Endothelial cell of umbilical vein (primary cell): ENCODE measurements around the gene LPP.

Source experiments
- CTCF ChIP-seq, 2 donors: IDR thresholded peaks; 1 replicate in 1 of 2; 2 replicates in 1 of 2; pipeline ENCODE4 v1.5.1; 2011; ENCODE audit warnings: low read length in 2 of 2, mild to moderate bottlenecking in 2 of 2, moderate library complexity in 2 of 2, control low read depth in 1 of 2, inconsistent platforms in 1 of 2, low read depth in 1 of 2; ENCODE audit not compliant: insufficient read depth in 1 of 2; ENCODE audit errors: extremely low read depth in 1 of 2
- EZH2 ChIP-seq: IDR thresholded peaks from 2 replicates; pipeline ENCODE4 v1.6.1; 2012; ENCODE audit warnings: borderline replicate concordance, low read depth, mild to moderate bottlenecking, moderate library complexity, low read length, inconsistent platforms; ENCODE audit not compliant: severe bottlenecking
- GATA2 ChIP-seq: IDR thresholded peaks from 2 replicates; pipeline ENCODE4 v1.7.0; 2011; ENCODE audit warnings: low read depth, mild to moderate bottlenecking, moderate library complexity, mixed read lengths, low read length; ENCODE audit not compliant: insufficient read length, insufficient read depth
- JUN ChIP-seq: IDR thresholded peaks from 2 replicates; pipeline ENCODE4 v1.6.1; 2011; ENCODE audit warnings: borderline replicate concordance, low read depth; ENCODE audit not compliant: insufficient read length, insufficient read depth
- MAX ChIP-seq: IDR thresholded peaks from 2 replicates; pipeline ENCODE4 v1.6.1; 2011; ENCODE audit not compliant: insufficient read depth, insufficient read length
- MYC ChIP-seq: IDR thresholded peaks from one replicate; pipeline ENCODE4 v1.6.1; 2011; ENCODE audit warnings: mild to moderate bottlenecking, low read depth, low read length
- POLR2A ChIP-seq: IDR thresholded peaks from 2 replicates; pipeline ENCODE4 v1.6.1; 2012; ENCODE audit warnings: low read depth, mild to moderate bottlenecking, control low read depth, low read length
- POLR2AphosphoS5 ChIP-seq: IDR thresholded peaks from 2 replicates; pipeline ENCODE4 v1.6.1; 2012; ENCODE audit warnings: low read depth, mild to moderate bottlenecking, control low read depth, low read length, moderate library complexity; ENCODE audit not compliant: insufficient read depth

- TF ChIP-seq CTCF (IDR thresholded peaks at IDR 0.05; ENCODE audit: extremely low read depth in 1 of 2, insufficient read depth in 1 of 2, low read depth in 1 of 2, low read length in 2 of 2), result no peak
- no peak for TF ChIP-seq GATA2
- no peak for TF ChIP-seq MYC
- TF ChIP-seq EZH2, result no peak
- no peak for TF ChIP-seq POLR2A
- no peak for TF ChIP-seq POLR2AphosphoS5
- no peak for TF ChIP-seq MAX
- no peak for TF ChIP-seq JUN
Measured at GRCh38 chr3:188580659-188581058, 426.7 kb downstream of the LPP start.
